Esophagus squamous epithelium (tissue), 5 donors: Measurements from ENCODE around the gene TM9SF1. TPM values are rescaled to one million over a fixed set of nuclear protein-coding genes. Genes with fewer than 3 reads are reported as not detected.

Experiments used
- DNase-seq: peaks from one replicate; lab custom pipeline; 2025; lab: John Stamatoyannopoulos, UW
- H3K27ac ChIP-seq, 4 donors: fragments of 200-600 bp; sonication (generic); one replicate each; pipeline ENCODE4 v1.5.1; 2016 to 2019; ENCODE audit warnings: mild to moderate bottlenecking in 1 of 4
- H3K27me3 ChIP-seq, 4 donors: fragments of 200-600 bp; sonication (generic); 1 replicate in 3 of 4; 2 replicates in 1 of 4; pipeline versions ENCODE4 v1.5.1 to v1.6.0; 2017 to 2021; ENCODE audit warnings: antibody characterized with exemption in 1 of 4
- H3K36me3 ChIP-seq, 3 donors: fragments of 200-600 bp; sonication (generic); one replicate each; pipeline ENCODE4 v1.5.1; 2016 to 2019
- H3K4me1 ChIP-seq, 3 donors: fragments of 200-600 bp; sonication (generic); one replicate each; pipeline ENCODE4 v1.5.1; 2017 to 2019
- H3K4me3 ChIP-seq, 4 donors: fragments of 200-600 bp; sonication (generic); 1 replicate in 3 of 4; 2 replicates in 1 of 4; pipeline ENCODE4 v1.5.1; 2016 to 2019; ENCODE audit warnings: mild to moderate bottlenecking in 2 of 4, moderate library complexity in 1 of 4
- H3K9me3 ChIP-seq, 3 donors: fragments of 200-600 bp; sonication (generic); one replicate each; pipeline ENCODE4 v1.5.1; 2016 to 2019
- POLR2A ChIP-seq, 4 donors: fragments of 450-650 bp; IDR thresholded peaks; one replicate each; pipeline ENCODE4 v1.6.1; 2017; ENCODE audit warnings: antibody characterized with exemption in 4 of 4, mild to moderate bottlenecking in 4 of 4, moderate library complexity in 3 of 4
- whole genome bisulfite sequencing, 2 donors: methylation state at CpG; one replicate each; pipeline ENCODE4 v1.1.5; 2018; 5-methylcytosine and 5-hydroxymethylcytosine counted together
- intact Hi-C: fragments of 100-400 bp; cut with DNase I; formaldehyde crosslinking; loops from one replicate; pipeline ENCODE4 v1.15.0; 2022
- total RNA-seq, 4 donors: library from RNA; depleted of rRNA; stranded (reverse); fragments of >200 nt; gene quantifications; one replicate each; pipeline ENCODE4 v1.1.0, GENCODE V29; 2016
- TF ChIP-seq, protein P1 (sequence below), 6 experiments: fragments of 450-650 bp in 4 of 6; fragments of 200-600 bp in 2 of 6; sonication (generic) in 2 of 6; IDR thresholded peaks; one replicate each; pipeline ENCODE4 v1.5.1; 2016 to 2019; ENCODE audit warnings: antibody characterized with exemption in 6 of 6, mild to moderate bottlenecking in 4 of 6, moderate library complexity in 4 of 6
- donor health status: DM: yes; HTN: yes; CAD: no.

TM9SF1 gene
- total RNA-seq, 4 donors from 2014 or later: 36.4 to 51.3 (median 44.6) TPM

DNA sequence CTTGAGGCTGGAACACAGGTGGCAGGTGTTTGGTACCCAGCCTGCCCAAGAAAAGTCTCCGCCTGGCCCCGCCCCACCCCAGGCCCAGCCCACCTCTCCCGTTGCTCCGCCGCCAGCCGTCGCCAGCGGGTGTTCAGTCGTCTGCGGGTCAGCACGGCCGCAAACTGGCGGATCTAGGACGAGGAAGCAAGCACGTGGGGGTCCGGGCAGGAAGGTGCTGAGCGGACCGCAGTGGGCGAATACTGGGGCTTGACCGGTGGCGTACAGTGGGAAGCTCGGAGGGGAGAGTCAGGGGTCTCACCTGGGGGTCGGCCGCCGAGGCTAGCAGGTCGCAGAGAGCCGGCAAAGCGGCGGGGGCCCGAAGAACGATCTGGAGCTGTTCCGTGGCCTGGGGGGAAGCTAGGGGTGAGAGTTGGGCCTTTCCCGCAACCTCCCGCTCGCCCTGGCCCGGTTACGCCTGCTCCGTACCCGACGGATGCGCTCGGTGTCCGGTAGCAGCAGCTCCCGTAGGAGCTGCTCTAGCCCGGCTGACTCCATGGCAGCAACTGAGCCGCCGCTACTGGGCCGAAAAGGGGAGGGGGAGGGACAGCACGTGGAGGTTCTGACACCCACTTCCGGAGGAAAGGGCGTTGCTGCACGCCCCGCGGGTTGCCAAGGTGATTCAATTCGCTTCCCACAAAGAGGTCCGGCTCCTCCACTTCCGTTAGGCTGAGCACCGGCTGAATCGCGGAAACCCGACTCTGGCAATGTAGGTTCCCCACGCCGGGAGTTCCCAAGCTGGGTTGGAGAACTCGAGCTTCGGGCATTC is 6.8 kb downstream of the TM9SF1 start, which contains the start of gene IPO4:
Gene IPO4 (minus strand): TSS at position 566 of the 808 bp plus-strand sequence. CDS start 29 bp downstream, at position 537.
- Histone ChIP-seq H3K4me1 (peaks cover 3 to 42% (median 15%) of the 10 kb centered on the region in 3 donors), H3K9me3 (no peaks in the 10 kb centered on the region), H3K27me3 (no peaks in the 10 kb centered on the region), H3K4me3 (peak within 1 kb of the TSS; percentile 73 to 86 (median 78)), H3K27ac (peak within 1 kb of the TSS; percentile 68 to 87 (median 80)), H3K36me3 (peaks cover 26 to 77% (median 28%) of the 10 kb centered on the region in 3 donors)
- DNase-seq: peak; percentile 86
- 1% methylated on average over 22 to 23 of the region's 65 CpGs for WGBS, 2 donors
- intact Hi-C loops: no loop called here
- TF ChIP-seq, protein P1, sequence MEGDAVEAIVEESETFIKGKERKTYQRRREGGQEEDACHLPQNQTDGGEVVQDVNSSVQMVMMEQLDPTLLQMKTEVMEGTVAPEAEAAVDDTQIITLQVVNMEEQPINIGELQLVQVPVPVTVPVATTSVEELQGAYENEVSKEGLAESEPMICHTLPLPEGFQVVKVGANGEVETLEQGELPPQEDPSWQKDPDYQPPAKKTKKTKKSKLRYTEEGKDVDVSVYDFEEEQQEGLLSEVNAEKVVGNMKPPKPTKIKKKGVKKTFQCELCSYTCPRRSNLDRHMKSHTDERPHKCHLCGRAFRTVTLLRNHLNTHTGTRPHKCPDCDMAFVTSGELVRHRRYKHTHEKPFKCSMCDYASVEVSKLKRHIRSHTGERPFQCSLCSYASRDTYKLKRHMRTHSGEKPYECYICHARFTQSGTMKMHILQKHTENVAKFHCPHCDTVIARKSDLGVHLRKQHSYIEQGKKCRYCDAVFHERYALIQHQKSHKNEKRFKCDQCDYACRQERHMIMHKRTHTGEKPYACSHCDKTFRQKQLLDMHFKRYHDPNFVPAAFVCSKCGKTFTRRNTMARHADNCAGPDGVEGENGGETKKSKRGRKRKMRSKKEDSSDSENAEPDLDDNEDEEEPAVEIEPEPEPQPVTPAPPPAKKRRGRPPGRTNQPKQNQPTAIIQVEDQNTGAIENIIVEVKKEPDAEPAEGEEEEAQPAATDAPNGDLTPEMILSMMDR (IDR thresholded peaks at IDR 0.05): peak in 2 of 6 experiments; percentile 2 to 49
- peak in 3 of 4 donors; percentile 30 to 50 (median 37) for TF ChIP-seq POLR2A (IDR thresholded peaks at IDR 0.05)

DNA sequence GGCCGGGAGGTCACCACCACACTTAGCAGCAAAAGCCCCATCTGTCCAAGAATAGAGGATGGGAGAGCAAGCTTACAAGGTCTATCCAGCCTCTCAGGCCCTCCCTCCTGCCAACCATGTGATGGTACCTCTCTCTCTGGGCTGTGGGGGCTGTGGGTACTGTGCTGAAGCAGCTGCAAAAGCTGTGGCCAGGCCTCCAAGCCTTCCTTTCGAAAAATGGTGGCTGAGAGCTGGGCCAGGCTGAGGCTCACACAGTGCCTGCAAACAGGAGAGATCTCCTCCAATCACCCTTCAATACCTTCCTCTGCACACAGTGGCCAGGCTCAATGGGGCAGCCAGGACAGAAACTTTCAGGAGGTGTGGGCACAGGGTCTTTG is 7.7 kb downstream of the TM9SF1 start:
- peak overlapping the region in 2 of 4 donors; percentile 80 to 87 for H3K27ac ChIP-seq
- peaks cover 30 to 78% (median 35%) of the 10 kb centered on the region in 3 donors for H3K36me3 ChIP-seq

GRCh38 chr14:24186831-24187538 is 8.3 kb downstream of the TM9SF1 start:
- Histone ChIP-seq H3K9me3 (no peaks in the 10 kb centered on the region), H3K4me3 (peak overlapping the region in 1 of 4 donors; percentile 86), H3K36me3 (peaks cover 25 to 78% (median 39%) of the 10 kb centered on the region in 3 donors), H3K27ac (no peak overlapping the region), H3K27me3 (no peaks in the 10 kb centered on the region), H3K4me1 (peaks cover 3 to 29% (median 15%) of the 10 kb centered on the region in 3 donors)
- WGBS, 2 donors: 81 to 90% methylated on average over 6 to 7 of the region's 10 CpGs
- DNase-seq: no peak
- no peak for TF ChIP-seq POLR2A (IDR thresholded peaks at IDR 0.05)
- TF ChIP-seq, protein P1 (IDR thresholded peaks at IDR 0.05): no peak
- intact Hi-C loops: no loop called here

More for the DNA sequence above, 7.7 kb downstream of the TM9SF1 start:
- DNase-seq: no peak
- H3K9me3 ChIP-seq: no peaks in the 10 kb centered on the region
- intact Hi-C loops: no loop called here
- TF ChIP-seq POLR2A (IDR thresholded peaks at IDR 0.05): no peak
- TF ChIP-seq, protein P1 (IDR thresholded peaks at IDR 0.05): no peak
- peak overlapping the region in 3 of 4 donors; percentile 74 to 86 (median 82) for H3K4me3 ChIP-seq
- peaks cover 3 to 34% (median 15%) of the 10 kb centered on the region in 3 donors for H3K4me1 ChIP-seq
- H3K27me3 ChIP-seq: no peaks in the 10 kb centered on the region
- 67 to 82% methylated on average over 1 to 2 of the region's 2 CpGs for WGBS, 2 donors

DNA sequence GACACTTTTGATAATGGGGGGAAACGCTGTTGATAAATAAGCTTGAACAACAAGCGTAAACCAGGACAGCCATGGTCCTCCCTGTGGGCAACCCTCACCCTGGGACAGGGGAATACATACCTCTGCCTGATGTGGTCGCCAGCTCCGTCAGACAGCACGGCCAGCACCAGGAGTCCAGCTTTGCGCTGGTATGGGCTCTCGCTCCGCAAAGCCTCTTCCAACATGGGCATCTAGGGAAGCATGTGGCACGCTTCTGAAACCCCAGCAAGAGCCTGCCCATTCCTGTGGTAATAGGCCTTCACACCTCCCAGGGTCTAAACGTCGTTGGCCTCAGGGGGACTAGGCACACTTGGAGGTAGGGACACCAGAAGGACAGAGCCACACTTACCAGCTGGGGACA is 9.5 kb downstream of the TM9SF1 start:
- 89% methylated on average over 9 to 11 of the region's 11 CpGs for WGBS, 2 donors
- intact Hi-C loops: no loop called here
- Histone ChIP-seq H3K27me3 (no peaks in the 10 kb centered on the region), H3K36me3 (peaks cover 29 to 79% (median 37%) of the 10 kb centered on the region in 3 donors), H3K4me1 (peaks cover 3 to 24% (median 15%) of the 10 kb centered on the region in 3 donors), H3K9me3 (no peaks in the 10 kb centered on the region), H3K27ac (no peak overlapping the region), H3K4me3 (no peak overlapping the region)
- TF ChIP-seq POLR2A (IDR thresholded peaks at IDR 0.05): no peak
- TF ChIP-seq, protein P1 (IDR thresholded peaks at IDR 0.05): no peak
- no peak for DNase-seq
